HG03103 (cell line): ENCODE measurements around the gene INPP5A.
"Not testable (repeated sequence)": the region's sequence is repeated elsewhere in the genome, so short reads cannot be mapped to it uniquely, and the experiment has no call there.

Source experiments
- ATAC-seq: cut with Tn5 transposase; IDR thresholded peaks from one replicate; pipeline ENCODE4 v1.9.1; 2021; ENCODE audit warnings: low read depth; ENCODE audit not compliant: unreplicated experiment

The INPP5A gene

GRCh38 chr10:132559538-132559937, 22.0 kb downstream of the INPP5A start:
- no peak for ATAC-seq

GRCh38 chr10:132560241-132560731, 22.7 kb downstream of the INPP5A start:
- ATAC-seq = no peak

GRCh38 chr10:132562177-132562915, 24.8 kb downstream of the INPP5A start:
- no peak for ATAC-seq

- ATAC-seq = no peak
Observed at GRCh38 chr10:132562916-132563456, 25.4 kb downstream of the INPP5A start.

GRCh38 chr10:132563485-132564248, 26.1 kb downstream of the INPP5A start:
- peak; percentile 78 for ATAC-seq

- ATAC-seq = no peak
Observed at GRCh38 chr10:132564249-132564605, 26.6 kb downstream of the INPP5A start.

GRCh38 chr10:132564690-132565089, 27.1 kb downstream of the INPP5A start:
- no peak for ATAC-seq

GRCh38 chr10:132565516-132566209, 28.1 kb downstream of the INPP5A start:
- ATAC-seq = no peak

- ATAC-seq = no peak
Observed at GRCh38 chr10:132566892-132567291, 29.3 kb downstream of the INPP5A start.

- no peak for ATAC-seq
Observed at GRCh38 chr10:132570265-132570664, 32.7 kb downstream of the INPP5A start.

GRCh38 chr10:132570771-132571649, 33.4 kb downstream of the INPP5A start:
- ATAC-seq = peak; percentile 23

- ATAC-seq = peak; percentile 64
Observed at GRCh38 chr10:132571650-132572544, 34.3 kb downstream of the INPP5A start.

GRCh38 chr10:132572545-132572937, 35.0 kb downstream of the INPP5A start:
- peak; percentile 0 for ATAC-seq

- not testable (repeated sequence) for ATAC-seq
Observed at GRCh38 chr10:132572946-132573345, 35.4 kb downstream of the INPP5A start.

- ATAC-seq = no peak
Observed at GRCh38 chr10:132574288-132574687, 36.7 kb downstream of the INPP5A start.

GRCh38 chr10:132574783-132575319, 37.3 kb downstream of the INPP5A start:
- ATAC-seq = no peak

GRCh38 chr10:132575320-132576201, 38.0 kb downstream of the INPP5A start:
- peak; percentile 30 for ATAC-seq
